NCI-H2171 treated with DMSO at 0.1 percent for 48 hours (cell line): ENCODE measurements around the gene KRI1.
A peak's percentile ranks its signal among the peaks of the same experiment; 100 is the strongest.
"Not testable (repeated sequence)": the region's sequence is repeated elsewhere in the genome, so short reads cannot be mapped to it uniquely, and the experiment has no call there.

Experiments used
- DNase-seq: peaks from one replicate; lab custom pipeline; 2025; lab: John Stamatoyannopoulos, UW

KRI1 gene

DNA sequence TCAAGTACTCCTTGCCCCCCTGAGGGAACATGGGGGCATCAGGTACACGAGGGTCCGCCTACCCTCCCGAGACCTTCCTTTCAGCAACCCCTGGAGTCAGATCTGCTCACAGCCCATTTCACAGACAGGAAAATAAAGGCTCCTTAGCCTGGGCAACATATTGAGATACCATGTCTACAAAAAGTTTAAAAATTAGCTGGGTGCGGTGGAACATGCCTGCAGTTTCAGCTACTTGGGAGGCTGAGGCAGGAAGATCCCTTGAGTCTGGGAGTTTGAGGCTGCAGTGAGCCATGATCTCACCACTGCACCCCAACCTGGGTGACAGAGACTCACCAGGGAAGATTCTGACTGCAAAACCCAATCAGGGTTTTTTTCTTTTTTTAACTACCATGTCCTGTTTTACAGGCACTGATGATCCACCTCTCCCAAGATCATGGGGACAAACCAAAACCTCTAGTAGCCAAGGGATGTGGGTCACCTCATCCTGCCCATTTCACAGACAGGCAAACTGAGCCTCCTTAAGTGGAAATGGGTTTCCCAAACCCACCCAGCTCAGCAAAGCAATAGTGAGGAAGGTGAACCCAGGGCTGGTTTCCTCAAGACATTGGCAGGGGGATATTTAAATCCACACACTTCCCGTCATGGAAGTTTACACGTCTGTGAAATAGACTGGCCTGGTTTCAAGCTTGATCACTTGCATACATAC lies 9.4 kb upstream of the KRI1 start:
- DNase-seq = no peak

GRCh38 chr19:10574462-10574861 lies 8.7 kb upstream of the KRI1 start:
- no peak for DNase-seq

GRCh38 chr19:10573793-10574192 lies 8.0 kb upstream of the KRI1 start:
- not testable (repeated sequence) for DNase-seq

GRCh38 chr19:10568826-10569651 lies 3.2 kb upstream of the KRI1 start, which contains the start of gene CDKN2D:
Gene CDKN2D, minus strand, starts transcription at chr19:10568979. Its CDS starts 326 bp downstream, at chr19:10568653.
- peak; percentile 99 for DNase-seq

DNA sequence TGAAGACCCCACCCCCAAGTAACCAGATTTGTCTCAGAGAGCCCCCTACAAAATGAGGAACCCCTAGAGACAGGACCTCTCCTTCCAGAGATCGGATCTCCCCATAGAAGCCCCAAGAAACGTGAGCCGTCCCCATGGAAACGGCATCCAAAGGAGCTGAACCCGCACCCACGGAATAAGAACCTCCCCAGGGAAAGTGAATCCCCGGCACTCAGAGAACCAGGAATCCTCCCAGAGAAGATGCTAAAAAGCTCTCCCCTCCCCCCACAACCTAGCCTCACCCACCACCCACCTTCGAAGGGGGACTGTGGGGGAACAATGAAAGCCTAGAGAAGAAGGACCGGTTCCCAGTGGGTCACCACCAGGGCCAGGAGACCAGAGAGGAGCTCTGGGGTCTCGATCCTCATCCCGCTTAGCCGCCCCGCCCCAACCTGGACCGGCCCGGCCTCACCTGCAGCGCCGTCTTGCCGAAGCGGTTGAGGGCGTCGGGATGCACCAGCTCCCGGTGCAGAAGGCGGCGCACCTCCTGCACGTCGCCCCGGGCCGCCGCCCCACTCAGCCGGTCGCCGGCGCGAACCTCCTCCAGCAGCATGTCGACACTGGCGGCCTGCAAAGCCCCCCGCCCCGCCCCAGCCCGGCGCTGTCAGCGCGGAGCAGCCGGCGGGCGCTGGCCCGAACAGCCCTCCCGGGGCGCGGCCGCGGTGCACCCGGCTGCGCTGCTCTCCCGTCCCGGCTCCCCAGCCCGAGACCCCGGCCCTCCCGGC lies 2.4 kb upstream of the KRI1 start:
- DNase-seq = peak; percentile 40

DNA sequence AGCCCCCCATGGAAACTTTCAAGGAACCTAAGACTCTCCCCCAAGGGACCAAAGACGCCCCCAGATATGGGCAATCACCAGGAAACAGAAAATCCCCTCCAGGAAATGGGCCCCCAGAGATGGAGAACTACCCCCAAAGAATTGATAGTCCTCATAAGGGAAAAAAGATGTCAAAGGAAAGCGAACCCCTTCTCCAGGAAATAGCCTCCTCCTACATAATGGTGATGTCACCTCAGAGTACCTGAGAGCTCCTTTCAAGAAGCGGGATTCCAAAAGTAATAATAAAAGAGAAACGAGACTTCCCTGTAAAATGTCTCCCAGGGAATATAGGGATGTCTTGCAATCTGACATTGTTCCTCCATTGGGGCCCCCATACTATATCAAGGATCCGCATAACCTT lies 1.8 kb upstream of the KRI1 start:
- no peak for DNase-seq

- no peak for DNase-seq
Measured at GRCh38 chr19:10566658-10567410, 1.0 kb upstream of the KRI1 start.

- no peak for DNase-seq
Measured at GRCh38 chr19:10566408-10566657, 523 bp upstream of the KRI1 start.

GRCh38 chr19:10565028-10565566 lies 713 bp downstream of the KRI1 start:
- peak; percentile 76 for DNase-seq

DNA sequence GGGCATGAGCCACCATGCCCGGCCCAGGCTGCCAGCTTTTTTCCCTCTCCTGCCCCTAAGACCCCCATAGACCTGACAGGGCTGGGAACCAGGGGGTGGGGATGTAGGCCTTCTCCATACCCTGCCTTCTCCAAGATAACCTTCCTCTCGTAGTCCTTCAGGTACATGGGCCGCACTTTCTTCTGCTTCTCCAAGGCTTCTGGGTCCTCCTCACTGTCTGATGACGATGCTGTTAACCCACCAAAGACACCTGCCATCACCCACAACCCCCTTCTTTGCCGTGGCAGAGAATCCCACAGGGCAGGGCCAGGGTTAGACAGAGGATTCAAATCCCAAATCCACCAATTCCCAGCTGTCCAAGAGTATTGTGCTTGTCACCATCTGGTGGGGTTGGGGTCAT lies 3.2 kb downstream of the KRI1 start:
- DNase-seq = no peak

- no peak for DNase-seq
Measured at GRCh38 chr19:10560154-10560553, 5.7 kb downstream of the KRI1 start.

- no peak for DNase-seq
Measured at GRCh38 chr19:10557603-10558197, 8.1 kb downstream of the KRI1 start.

DNA sequence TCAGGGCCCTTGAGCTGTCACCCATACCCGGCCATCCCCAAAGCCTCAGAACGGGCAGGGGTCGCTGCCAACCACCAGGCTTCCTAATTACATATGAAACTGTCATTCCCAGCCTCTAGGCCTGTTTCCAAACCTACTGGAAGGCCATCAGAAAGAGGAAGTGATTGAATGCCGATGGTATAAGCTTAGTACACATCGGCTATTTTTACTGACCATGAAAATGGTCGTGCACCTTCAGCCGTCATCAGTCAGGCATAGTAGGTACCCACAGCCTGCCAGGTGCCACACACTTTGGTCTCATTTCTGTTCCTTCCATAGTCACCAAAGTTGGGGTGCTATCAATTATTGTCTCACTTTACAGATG lies 10.2 kb downstream of the KRI1 start:
- DNase-seq = no peak

- DNase-seq = no peak
Measured at GRCh38 chr19:10554760-10555609, 10.8 kb downstream of the KRI1 start.

- no peak for DNase-seq
Measured at GRCh38 chr19:10553943-10554381, 11.8 kb downstream of the KRI1 start.

- no peak for DNase-seq
Measured at GRCh38 chr19:10553087-10553667, 12.6 kb downstream of the KRI1 start.

- peak; percentile 27 for DNase-seq
Measured at GRCh38 chr19:10552510-10553053, 13.2 kb downstream of the KRI1 start.

DNA sequence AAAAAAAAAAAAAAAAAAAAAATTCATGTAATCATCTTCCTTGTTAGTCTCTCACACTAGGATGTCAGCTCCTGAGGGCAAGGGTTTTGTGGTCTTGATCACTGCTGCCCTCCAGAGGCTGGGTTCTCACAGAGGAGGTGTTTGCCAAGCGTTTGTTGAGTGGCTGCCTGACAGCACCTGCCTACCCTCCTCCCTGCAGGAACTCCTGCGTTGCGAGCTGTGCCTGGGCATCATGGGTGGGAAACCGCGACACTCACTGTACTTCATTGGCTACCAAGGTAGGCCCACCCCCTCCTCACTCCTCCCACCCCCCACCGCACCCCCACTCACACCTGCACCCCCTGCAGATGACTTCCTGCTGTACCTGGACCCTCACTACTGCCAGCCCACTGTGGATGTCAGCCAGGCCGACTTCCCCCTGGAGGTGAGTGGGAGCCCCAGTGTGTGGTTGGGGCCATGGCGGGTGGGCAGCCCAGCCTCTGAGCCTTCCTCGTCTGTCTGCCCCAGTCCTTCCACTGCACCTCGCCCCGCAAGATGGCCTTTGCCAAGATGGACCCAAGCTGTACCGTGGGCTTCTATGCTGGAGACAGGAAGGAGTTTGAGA lies 14.0 kb downstream of the KRI1 start:
- peak; percentile 62 for DNase-seq

DNA sequence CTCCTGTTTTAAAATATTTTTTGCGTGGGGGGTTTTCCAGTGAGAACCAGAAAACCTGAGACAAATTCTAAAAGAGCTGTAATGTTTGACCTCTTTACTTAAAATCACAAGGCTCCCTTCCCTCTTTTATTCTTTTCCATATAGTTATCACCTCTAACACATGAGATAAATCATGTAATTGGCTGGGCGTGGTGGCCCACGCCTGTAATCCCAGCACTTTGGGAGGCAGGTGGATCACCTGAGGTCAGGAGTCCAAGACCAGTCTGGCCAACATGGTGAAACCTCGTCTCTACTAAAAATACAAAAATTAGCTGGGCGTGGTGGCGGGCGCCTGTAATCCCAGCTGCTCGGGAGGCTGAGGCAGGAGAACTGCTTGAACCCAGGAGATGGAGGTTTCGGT lies 14.8 kb downstream of the KRI1 start:
- not testable (repeated sequence) for DNase-seq
